ENCODE data around the gene FOXA1. TPM values are rescaled to one million over a fixed set of nuclear protein-coding genes. Genes with fewer than 3 reads are reported as not detected.

Gene FOXA1
- total RNA-seq, 1 experiment from 2014 or later, result 212 TPM

- TF ChIP-seq EZH2phosphoT487 (IDR thresholded peaks at IDR 0.05; ENCODE audit: borderline replicate concordance, low read length) (no peak), CTCF (conservative IDR thresholded peaks at IDR 0.05; ENCODE audit: low read depth, low read length) (no peak), EZH2 (IDR thresholded peaks at IDR 0.05; ENCODE audit: low read length, unreplicated experiment) (no peak)
- Histone ChIP-seq H4K20me1 (ENCODE audit: low read length) (no peaks in the 10 kb centered on the region), H3K27me3 (ENCODE audit: low read length) (no peaks in the 10 kb centered on the region), H2AFZ (ENCODE audit: low read length) (no peak overlapping the region), H3K79me2 (ENCODE audit: low read length) (peaks cover 28% of the 10 kb centered on the region), H3K9ac (ENCODE audit: low read length) (no peak overlapping the region), H3K27ac (ENCODE audit: low read length) (no peak overlapping the region), H3K9me2 (replicated peaks; ENCODE audit: low read length) (no peaks in the 10 kb centered on the region), H3K4me2 (ENCODE audit: low read length) (no peak overlapping the region), H3K4me3 (ENCODE audit: low read length) (no peak overlapping the region), H3F3A (ENCODE audit: low read length, unreplicated experiment) (no peaks in the 10 kb centered on the region), H3K9me3 (ENCODE audit: low read length) (no peaks in the 10 kb centered on the region), H3K36me3 (ENCODE audit: low read depth, low read length) (no peaks in the 10 kb centered on the region), H3K4me1 (ENCODE audit: insufficient read depth, low read length) (peaks cover 25% of the 10 kb centered on the region)
- POLR2A ChIA-PET (ENCODE audit: unreplicated experiment), result no interaction called here
- BruUV-seq (replicated peaks), result no TSS peak
- intact Hi-C loops (cut with micrococcal nuclease), result no loop called here
- DNase-seq (no peak), ATAC-seq (no peak)
- CTCF ChIA-PET, result interaction anchor here (0.5 kb wide), 1 partner anchor 19 kb away, joined by 8 read pairs; no protein-coding TSS in a partner anchor
Measured at GRCh38 chr14:37603688-37604251, 8.7 kb upstream of the FOXA1 start.

GRCh38 chr14:37602605-37603453 lies 7.8 kb upstream of the FOXA1 start:
- Histone ChIP-seq H3K27ac (ENCODE audit: low read length) (no peak overlapping the region), H3K9me3 (ENCODE audit: low read length) (no peaks in the 10 kb centered on the region), H3K4me3 (ENCODE audit: low read length) (no peak overlapping the region), H3K9ac (ENCODE audit: low read length) (no peak overlapping the region), H3K27me3 (ENCODE audit: low read length) (no peaks in the 10 kb centered on the region), H3K36me3 (ENCODE audit: low read depth, low read length) (no peaks in the 10 kb centered on the region), H4K20me1 (ENCODE audit: low read length) (no peaks in the 10 kb centered on the region), H3K4me1 (ENCODE audit: insufficient read depth, low read length) (peaks cover 34% of the 10 kb centered on the region), H2AFZ (ENCODE audit: low read length) (no peak overlapping the region), H3K4me2 (ENCODE audit: low read length) (no peak overlapping the region), H3F3A (ENCODE audit: low read length, unreplicated experiment) (no peaks in the 10 kb centered on the region), H3K79me2 (ENCODE audit: low read length) (peaks cover 37% of the 10 kb centered on the region), H3K9me2 (replicated peaks; ENCODE audit: low read length) (no peaks in the 10 kb centered on the region)
- DNase-seq (no peak), ATAC-seq (no peak)
- TF ChIP-seq EZH2phosphoT487 (IDR thresholded peaks at IDR 0.05; ENCODE audit: borderline replicate concordance, low read length) (no peak), CTCF (conservative IDR thresholded peaks at IDR 0.05; ENCODE audit: low read depth, low read length) (no peak), EZH2 (IDR thresholded peaks at IDR 0.05; ENCODE audit: low read length, unreplicated experiment) (no peak)
- BruUV-seq (replicated peaks), result no TSS peak
- ChIA-PET POLR2A (ENCODE audit: unreplicated experiment) (interaction anchor here (0.7 kb wide), 1 partner anchor 48 kb away, joined by 6 read pairs; no protein-coding TSS in a partner anchor), CTCF (no interaction called here)
- intact Hi-C loops (cut with micrococcal nuclease), result no loop called here

GRCh38 chr14:37601865-37602264 lies 6.8 kb upstream of the FOXA1 start:
- ATAC-seq (no peak), DNase-seq (no peak)
- H3K4me2 ChIP-seq (ENCODE audit: low read length), result no peak overlapping the region
- H3F3A ChIP-seq (ENCODE audit: low read length, unreplicated experiment), result no peaks in the 10 kb centered on the region
- H3K79me2 ChIP-seq (ENCODE audit: low read length), result peaks cover 47% of the 10 kb centered on the region
- H3K27ac ChIP-seq (ENCODE audit: low read length), result no peak overlapping the region
- no peak for TF ChIP-seq EZH2 (IDR thresholded peaks at IDR 0.05; ENCODE audit: low read length, unreplicated experiment)
- no peak for TF ChIP-seq CTCF (conservative IDR thresholded peaks at IDR 0.05; ENCODE audit: low read depth, low read length)
- no peak for TF ChIP-seq EZH2phosphoT487 (IDR thresholded peaks at IDR 0.05; ENCODE audit: borderline replicate concordance, low read length)
- ChIA-PET CTCF (no interaction called here), POLR2A (ENCODE audit: unreplicated experiment) (no interaction called here)
- no peaks in the 10 kb centered on the region for H3K27me3 ChIP-seq (ENCODE audit: low read length)
- no peaks in the 10 kb centered on the region for H3K9me2 ChIP-seq (replicated peaks; ENCODE audit: low read length)
- H3K9ac ChIP-seq (ENCODE audit: low read length), result no peak overlapping the region
- no peak overlapping the region for H2AFZ ChIP-seq (ENCODE audit: low read length)
- no peaks in the 10 kb centered on the region for H3K9me3 ChIP-seq (ENCODE audit: low read length)
- H3K36me3 ChIP-seq (ENCODE audit: low read depth, low read length), result no peaks in the 10 kb centered on the region
- H3K4me3 ChIP-seq (ENCODE audit: low read length), result no peak overlapping the region
- intact Hi-C loops (cut with micrococcal nuclease), result loop anchor here (2.0 kb wide), 1 partner anchor 39 kb away; no protein-coding TSS in a partner anchor
- peaks cover 41% of the 10 kb centered on the region for H3K4me1 ChIP-seq (ENCODE audit: insufficient read depth, low read length)
- no peaks in the 10 kb centered on the region for H4K20me1 ChIP-seq (ENCODE audit: low read length)
- BruUV-seq (replicated peaks), result no TSS peak
